Measurements from ENCODE around the gene GPR155.
A peak's percentile ranks its signal among the peaks of the same experiment; 100 is the strongest.
"Not testable (repeated sequence)": the region's sequence is repeated elsewhere in the genome, so short reads cannot be mapped to it uniquely, and the experiment has no call there.

Gene GPR155

GRCh38 chr2:174438146-174438886, 48.5 kb downstream of the GPR155 start:
- DNase-seq, result no peak

DNA sequence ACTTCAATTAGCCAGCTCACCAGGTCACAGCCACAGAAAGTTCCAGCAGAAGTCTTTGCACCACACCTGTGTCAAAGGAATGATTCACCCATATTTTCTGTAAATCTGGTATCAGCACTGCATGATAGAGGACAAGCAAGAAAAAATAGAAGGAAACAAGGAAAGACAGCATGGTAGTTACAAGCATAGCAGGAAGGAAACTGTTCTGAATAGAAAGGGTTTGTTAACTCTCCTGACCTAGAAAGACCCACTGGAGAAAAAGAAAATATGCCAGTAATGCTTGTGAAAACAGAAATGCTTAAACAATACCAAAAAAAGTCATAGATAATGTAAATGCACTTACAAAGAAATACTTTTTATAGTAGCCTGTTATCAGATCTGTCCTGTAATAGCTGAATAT, 50.5 kb downstream of the GPR155 start:
- no peak for DNase-seq

DNA sequence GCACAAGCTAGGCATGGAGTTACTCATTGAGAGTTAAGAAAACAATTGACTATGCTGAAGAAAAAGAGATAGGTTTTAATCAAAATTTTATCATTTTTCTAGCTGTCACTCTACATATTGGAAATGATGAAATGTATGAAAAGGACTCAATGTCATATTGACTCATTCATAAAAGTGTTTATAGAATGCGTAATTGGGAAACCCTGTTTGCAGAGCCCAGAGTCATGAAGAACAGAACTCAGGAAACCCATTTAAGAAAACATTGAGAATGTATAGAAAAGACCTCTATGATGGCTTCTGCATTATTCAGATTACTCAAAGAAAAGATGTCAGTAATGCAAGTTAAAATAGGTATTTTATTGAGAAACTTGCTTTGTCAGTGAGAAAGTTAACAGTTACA, 54.9 kb downstream of the GPR155 start:
- no peak for DNase-seq

DNA sequence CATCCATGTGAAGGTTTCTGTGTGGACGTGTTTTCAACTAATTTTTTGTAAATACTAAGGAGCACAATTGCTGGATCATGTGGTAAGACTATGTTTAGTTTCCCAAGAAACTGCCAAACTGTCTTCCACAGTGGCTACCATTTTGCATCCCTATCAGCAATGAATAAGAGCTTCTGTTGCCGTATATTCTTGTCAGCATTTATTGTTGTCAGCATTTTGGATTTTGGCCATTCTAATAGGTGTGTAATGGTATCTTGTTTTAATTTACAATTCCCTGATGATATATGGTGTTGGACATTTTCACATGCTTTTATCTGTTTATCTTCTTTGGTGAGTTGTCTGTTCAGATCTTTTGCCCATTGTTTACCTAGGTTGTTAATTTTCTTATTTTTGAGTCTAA, 56.8 kb downstream of the GPR155 start:
- DNase-seq, result no peak

GRCh38 chr2:174428214-174428613, 58.6 kb downstream of the GPR155 start:
- DNase-seq, result no peak

- no peak for DNase-seq
Observed at GRCh38 chr2:174412256-174412655, 74.6 kb downstream of the GPR155 start.

DNA sequence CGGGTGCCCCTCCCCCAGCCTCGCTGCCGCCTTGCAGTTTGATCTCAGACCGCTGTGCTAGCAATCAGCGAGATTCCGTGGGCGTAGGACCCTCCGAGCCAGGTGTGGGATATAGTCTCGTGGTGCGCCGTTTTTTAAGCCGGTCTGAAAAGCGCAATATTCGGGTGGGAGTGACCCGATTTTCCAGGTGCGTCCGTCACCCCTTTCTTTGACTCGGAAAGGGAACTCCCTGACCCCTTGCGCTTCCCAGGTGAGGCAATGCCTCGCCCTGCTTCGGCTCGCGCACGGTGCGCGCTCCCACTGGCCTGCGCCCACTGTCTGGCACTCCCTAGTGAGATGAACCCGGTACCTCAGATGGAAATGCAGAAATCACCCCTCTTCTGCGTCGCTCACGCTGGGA, 76.8 kb downstream of the GPR155 start:
- not testable (repeated sequence) for DNase-seq

DNA sequence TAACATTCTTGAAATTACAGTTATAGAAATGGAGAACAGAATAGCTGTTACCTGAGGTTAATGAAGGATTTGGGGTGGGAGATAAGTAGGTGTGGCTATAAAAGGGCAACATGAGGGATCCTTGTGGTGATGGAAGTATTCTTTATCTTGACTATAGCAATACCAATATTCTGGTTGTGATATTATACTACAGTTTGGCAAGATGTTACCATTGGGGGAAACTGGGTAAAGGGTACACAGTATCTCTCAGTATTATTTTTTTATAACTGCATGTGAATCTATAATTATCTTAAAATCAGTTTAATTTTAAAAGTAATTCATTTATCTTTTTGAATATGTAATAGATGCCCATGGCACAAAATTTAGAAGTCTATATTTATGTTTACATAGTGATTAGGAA, 83.2 kb downstream of the GPR155 start:
- DNase-seq, result no peak

- no peak for DNase-seq
Observed at GRCh38 chr2:174400853-174401252, 86.0 kb downstream of the GPR155 start.

- no peak for DNase-seq
Observed at GRCh38 chr2:174399171-174399570, 87.7 kb downstream of the GPR155 start.

DNA sequence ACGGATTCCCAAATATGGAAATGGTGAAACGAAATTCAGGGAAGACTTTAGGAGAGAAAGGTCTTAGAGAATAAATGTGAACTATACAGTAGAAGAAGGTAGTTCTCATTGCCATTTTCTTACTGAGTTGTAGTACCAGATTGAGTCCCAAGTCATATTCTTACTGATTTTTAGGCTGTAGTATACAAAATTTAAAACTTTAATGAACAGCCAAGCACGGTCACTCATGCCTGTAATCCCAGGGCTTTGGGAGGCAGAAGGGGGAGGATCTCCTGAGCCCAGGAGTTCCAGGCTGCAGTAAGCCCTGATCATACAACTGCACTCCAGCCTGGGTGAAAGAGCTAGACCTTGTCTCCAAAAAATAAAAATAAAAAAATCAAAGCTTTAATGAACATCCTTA, 89.1 kb downstream of the GPR155 start:
- no peak for DNase-seq

- DNase-seq, result no peak
Observed at GRCh38 chr2:174395969-174396630, 90.7 kb downstream of the GPR155 start.

DNA sequence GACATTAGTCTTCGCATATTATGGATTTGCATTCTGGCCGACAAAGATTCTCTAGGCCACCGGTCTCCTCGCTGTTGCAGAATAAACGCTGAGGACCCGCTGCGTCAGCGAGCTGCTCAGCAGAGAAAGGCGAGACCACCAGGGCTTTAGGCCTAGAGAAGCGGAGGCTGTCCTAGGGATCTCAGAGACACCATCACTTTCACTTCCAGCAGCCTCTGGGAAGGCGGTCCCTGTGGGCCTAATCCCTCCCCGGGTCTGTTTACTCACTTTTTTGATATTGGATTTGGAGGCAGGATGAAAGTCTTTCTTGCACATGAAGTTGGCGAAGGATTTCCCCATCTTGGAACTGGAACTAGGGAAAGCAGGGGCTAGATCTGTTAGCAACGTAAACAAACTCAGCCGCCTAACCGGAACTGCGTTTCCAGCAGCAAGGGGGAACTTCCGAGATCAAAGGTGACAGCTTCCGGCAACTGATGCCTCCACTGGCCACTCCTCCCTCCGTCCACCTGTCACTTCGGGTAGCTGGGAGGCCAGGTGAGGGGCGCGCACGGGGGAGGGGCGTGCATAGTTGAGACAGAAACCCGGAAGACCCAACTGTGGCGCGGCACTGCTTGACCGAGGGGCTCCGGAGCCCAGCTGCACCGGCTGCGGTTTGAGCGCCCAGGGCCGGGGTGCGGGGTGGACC, 91.4 kb downstream of the GPR155 start, which contains the start of gene SCRN3:
Gene SCRN3 (plus strand): TSS at position 447 of the 685 bp plus-strand sequence. CDS start 2,554 bp downstream, outside the sequence.
- DNase-seq, result peak; percentile 70

DNA sequence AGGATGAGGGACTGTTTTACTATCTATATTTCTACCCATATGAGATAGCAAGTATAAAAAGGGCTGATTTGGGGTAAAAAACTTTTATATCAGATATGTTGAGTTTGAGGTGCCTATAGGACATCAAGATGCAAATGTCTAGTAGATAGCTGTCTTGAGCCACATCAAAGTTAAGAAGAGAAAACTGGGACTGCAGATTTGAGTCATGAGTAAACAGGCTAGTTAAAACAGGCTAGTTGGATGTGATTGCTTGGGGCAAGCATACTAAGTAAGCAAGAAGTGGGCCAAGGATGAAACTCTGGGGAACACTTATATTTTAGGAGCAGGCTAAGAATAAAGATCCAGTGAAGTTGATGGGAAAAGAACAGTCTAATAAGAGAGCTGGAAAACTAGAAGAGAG, 94.1 kb downstream of the GPR155 start:
- DNase-seq, result no peak

GRCh38 chr2:174390303-174390702, 96.5 kb downstream of the GPR155 start:
- not testable (repeated sequence) for DNase-seq

DNA sequence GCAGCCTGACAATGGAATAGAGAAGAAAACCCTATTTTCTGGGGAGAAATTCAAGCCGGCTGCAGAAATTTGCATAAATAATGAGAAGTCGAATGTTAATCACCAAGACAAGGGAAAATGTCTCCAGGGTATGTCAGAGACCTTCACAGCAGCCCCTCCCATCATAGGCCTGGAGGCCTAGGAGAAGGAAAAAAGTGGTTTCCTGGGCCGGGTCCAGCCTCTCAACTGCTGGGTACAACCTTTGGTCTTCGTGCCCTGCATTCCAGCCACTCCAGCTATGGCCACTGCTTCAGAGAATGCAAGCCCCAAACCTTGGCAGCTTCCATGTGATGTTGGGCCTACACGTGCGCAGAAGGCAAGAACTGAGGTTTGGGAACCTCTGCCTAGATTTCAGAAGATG, 97.3 kb downstream of the GPR155 start:
- DNase-seq, result no peak

DNA sequence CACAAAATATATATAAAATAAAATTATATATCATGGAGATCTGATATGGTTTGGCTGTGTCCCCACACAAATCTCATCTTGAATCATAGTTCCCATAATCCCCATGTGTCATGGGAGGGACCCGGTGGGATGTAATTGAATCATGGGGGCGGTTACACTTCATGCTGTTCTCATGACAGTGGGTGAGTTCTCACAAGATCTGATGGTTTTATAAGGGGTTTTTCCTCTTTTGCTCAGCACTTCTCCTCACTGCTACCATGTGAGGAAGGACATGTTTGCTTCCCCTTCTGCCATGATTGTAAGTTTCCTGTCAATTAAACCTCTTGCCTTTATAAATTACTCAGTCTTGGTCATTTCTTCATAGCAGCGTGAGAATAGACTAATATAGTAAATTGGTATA, 98.1 kb downstream of the GPR155 start:
- not testable (repeated sequence) for DNase-seq

GRCh38 chr2:174385201-174385600, 101.6 kb downstream of the GPR155 start:
- no peak for DNase-seq

DNA sequence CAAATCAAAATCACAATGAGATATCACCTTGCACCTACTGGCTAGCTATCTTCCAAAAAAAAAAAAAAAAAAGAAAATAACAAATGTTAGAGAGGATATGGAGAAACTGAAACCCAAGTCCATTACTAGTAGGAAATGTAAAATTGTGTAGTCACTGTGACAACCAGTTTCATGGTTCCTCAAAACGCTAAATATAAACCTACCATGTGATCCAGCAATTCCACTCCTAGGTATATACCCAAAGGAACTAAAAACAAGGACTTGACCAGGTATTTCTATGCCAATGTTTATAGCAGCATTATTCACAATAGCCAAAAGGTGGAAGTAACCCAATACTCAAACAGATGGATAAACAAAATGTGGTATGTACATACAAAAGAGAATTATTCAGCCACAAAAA, 103.0 kb downstream of the GPR155 start:
- DNase-seq, result no peak

Measured in NCI-H187 treated with DMSO at 0.1 percent for 48 hours (cell line).